KMS-11 (cell line): Measurements from ENCODE around the gene ACTR3C.
"Not testable (repeated sequence)": the region's sequence is repeated elsewhere in the genome, so short reads cannot be mapped to it uniquely, and the experiment has no call there.

Source experiments
- H2AFZ ChIP-seq: fragments of 200-600 bp; sonication (generic); 2 replicates; pipeline ENCODE4 v1.6.1; 2016; ENCODE audit warnings: antibody characterized with exemption, mixed run types, low read depth
- H3K27ac ChIP-seq: fragments of 200-600 bp; sonication (generic); 2 replicates; pipeline ENCODE4 v1.6.1; 2016; ENCODE audit warnings: mild to moderate bottlenecking, mixed run types
- H3K27me3 ChIP-seq: fragments of 200-600 bp; sonication (generic); 2 replicates; pipeline ENCODE4 v1.6.1; 2017; ENCODE audit warnings: mild to moderate bottlenecking, low read depth, mixed run types, moderate library complexity; ENCODE audit not compliant: insufficient read depth
- H3K36me3 ChIP-seq: fragments of 200-600 bp; sonication (generic); 2 replicates; pipeline ENCODE4 v1.6.1; 2017; ENCODE audit warnings: mild to moderate bottlenecking, mixed run types; ENCODE audit not compliant: insufficient read depth
- H3K4me1 ChIP-seq: fragments of 200-600 bp; sonication (generic); 2 replicates; pipeline ENCODE4 v1.6.1; 2016; ENCODE audit warnings: mild to moderate bottlenecking, low read depth, mixed run types; ENCODE audit not compliant: poor library complexity, severe bottlenecking
- H3K4me2 ChIP-seq: fragments of 200-600 bp; sonication (generic); 2 replicates; pipeline ENCODE4 v1.7.0; 2016; ENCODE audit warnings: mild to moderate bottlenecking, mixed run types
- H3K4me3 ChIP-seq: fragments of 200-600 bp; sonication (generic); IDR thresholded peaks from 2 replicates; pipeline ENCODE4 v1.6.1; 2017; ENCODE audit warnings: low read depth, low read length, mixed read lengths; ENCODE audit not compliant: insufficient read depth
- H3K79me2 ChIP-seq: fragments of 200-600 bp; sonication (generic); 2 replicates; pipeline ENCODE4 v1.6.1; 2016; ENCODE audit warnings: low read depth, mixed run types; ENCODE audit not compliant: insufficient read depth
- H3K9ac ChIP-seq: fragments of 200-600 bp; sonication (generic); 2 replicates; pipeline ENCODE4 v1.6.1; 2016; ENCODE audit warnings: mild to moderate bottlenecking, mixed run types
- H4K20me1 ChIP-seq: fragments of 200-600 bp; sonication (generic); 2 replicates; pipeline ENCODE4 v1.6.1; 2016; ENCODE audit warnings: mild to moderate bottlenecking, mixed run types; ENCODE audit not compliant: insufficient read depth

ACTR3C gene

GRCh38 chr7:150219941-150220658, 103.2 kb downstream of the ACTR3C start:
- not testable (repeated sequence) for H2AFZ ChIP-seq, H3K4me3 ChIP-seq, H3K4me1 ChIP-seq, H4K20me1 ChIP-seq, H3K36me3 ChIP-seq, H3K4me2 ChIP-seq, H3K79me2 ChIP-seq, H3K27me3 ChIP-seq, H3K27ac ChIP-seq, H3K9ac ChIP-seq

- not testable (repeated sequence) for H3K4me1 ChIP-seq, H2AFZ ChIP-seq, H3K27me3 ChIP-seq, H3K4me2 ChIP-seq, H3K36me3 ChIP-seq, H3K27ac ChIP-seq, H3K4me3 ChIP-seq, H3K9ac ChIP-seq, H3K79me2 ChIP-seq, H4K20me1 ChIP-seq
Observed at GRCh38 chr7:150206848-150207247, 116.5 kb downstream of the ACTR3C start.

GRCh38 chr7:150205866-150206265, 117.5 kb downstream of the ACTR3C start:
- H3K36me3 ChIP-seq, H4K20me1 ChIP-seq, H3K4me2 ChIP-seq, H3K27ac ChIP-seq, H2AFZ ChIP-seq, H3K27me3 ChIP-seq, H3K4me1 ChIP-seq, H3K79me2 ChIP-seq, H3K9ac ChIP-seq, H3K4me3 ChIP-seq: not testable (repeated sequence)

- H3K4me3 ChIP-seq, H4K20me1 ChIP-seq, H3K27me3 ChIP-seq, H2AFZ ChIP-seq, H3K36me3 ChIP-seq, H3K4me2 ChIP-seq, H3K9ac ChIP-seq, H3K79me2 ChIP-seq, H3K4me1 ChIP-seq, H3K27ac ChIP-seq: not testable (repeated sequence)
Observed at GRCh38 chr7:150204577-150204976, 118.8 kb downstream of the ACTR3C start.

- H4K20me1 ChIP-seq, H3K4me1 ChIP-seq, H3K27ac ChIP-seq, H3K4me2 ChIP-seq, H3K9ac ChIP-seq, H3K36me3 ChIP-seq, H3K4me3 ChIP-seq, H2AFZ ChIP-seq, H3K27me3 ChIP-seq, H3K79me2 ChIP-seq: not testable (repeated sequence)
Observed at GRCh38 chr7:150202894-150203293, 120.5 kb downstream of the ACTR3C start.
